WTC11 (cell line): ENCODE results near the gene ATAD3C. TPM values are rescaled to one million over a fixed set of nuclear protein-coding genes. Genes with fewer than 3 reads are reported as not detected.

Experiments
- ATAC-seq: fragments of 200-7000 bp; cut with Tn5 transposase; 2 replicates; pipeline ENCODE4 v1.10.0; 2021; ENCODE audit warnings: mild to moderate bottlenecking, moderate library complexity
- CTCF ChIA-PET: fragments of 300-600 bp; sonication (Branson Sonifier 250); formaldehyde crosslinking; loops from one replicate; lab custom pipeline; 2021; ENCODE audit warnings: antibody characterized with exemption; lab: Charles Lee
- POLR2A ChIA-PET: fragments of 350-600 bp; sonication (Branson Sonifier 250); formaldehyde crosslinking; loops from one replicate; lab custom pipeline; 2021; ENCODE audit warnings: antibody characterized with exemption; lab: Charles Lee
- DNase-seq: peaks from one replicate; pipeline ENCODE4 v3.0.0; 2021; ENCODE audit warnings: low spot score
- H3K27ac Mint-ChIP-seq: 2 replicates; pipeline ENCODE4 v1.8.0; 2021; ENCODE audit warnings: mixed read lengths
- H3K27me3 Mint-ChIP-seq: 2 replicates; pipeline ENCODE4 v1.8.0; 2021; ENCODE audit warnings: low read depth, mild to moderate bottlenecking, moderate library complexity, mixed read lengths
- H3K36me3 Mint-ChIP-seq: 2 replicates; pipeline ENCODE4 v1.8.0; 2021; ENCODE audit warnings: mixed read lengths
- H3K4me1 Mint-ChIP-seq: 2 replicates; pipeline ENCODE4 v1.8.0; 2022; ENCODE audit warnings: mixed read lengths
- H3K4me3 Mint-ChIP-seq: 2 replicates; pipeline ENCODE4 v1.8.0; 2021; ENCODE audit warnings: mild to moderate bottlenecking, moderate library complexity, mixed read lengths
- H3K9me3 Mint-ChIP-seq: 2 replicates; pipeline ENCODE4 v1.8.0; 2021; ENCODE audit warnings: mixed read lengths
- ATF2 ChIP-seq: sonication (generic); formaldehyde crosslinking; IDR thresholded peaks from 2 replicates; pipeline ENCODE4 v1.8.1; 2022; ENCODE audit warnings: low read depth, missing genetic modification reagents, borderline replicate concordance
- ATF6 ChIP-seq: sonication (generic); formaldehyde crosslinking; IDR thresholded peaks from 2 replicates; pipeline ENCODE4 v1.8.1; 2023; ENCODE audit warnings: mild to moderate bottlenecking, missing genetic modification reagents
- CTCF ChIP-seq: fragments of 200-600 bp; IDR thresholded peaks from 2 replicates; pipeline ENCODE4 v1.8.0; 2022; ENCODE audit warnings: antibody characterized with exemption
- E2F5 ChIP-seq: sonication (generic); formaldehyde crosslinking; IDR thresholded peaks from 2 replicates; pipeline ENCODE4 v1.8.1; 2022; ENCODE audit warnings: mild to moderate bottlenecking, moderate library complexity, missing genetic modification reagents
- EMX1 ChIP-seq: fragments of 250-450 bp; sonication (Bioruptor Pico); IDR thresholded peaks from 2 replicates; pipeline ENCODE4 v1.8.0; 2021; ENCODE audit warnings: mild to moderate bottlenecking
- FOXP1 ChIP-seq: sonication (generic); formaldehyde crosslinking; IDR thresholded peaks from 2 replicates; pipeline ENCODE4 v1.8.0; 2022; ENCODE audit warnings: missing genetic modification reagents, mild to moderate bottlenecking, moderate library complexity, borderline replicate concordance
- GTF2I ChIP-seq: fragments of 250-450 bp; sonication (Bioruptor Pico); conservative IDR thresholded peaks from 2 replicates; pipeline ENCODE4 v1.4.0; 2021; ENCODE audit warnings: mild to moderate bottlenecking
- HMGXB4 ChIP-seq: sonication (generic); formaldehyde crosslinking; IDR thresholded peaks from 2 replicates; pipeline ENCODE4 v1.8.1; 2023; ENCODE audit warnings: mild to moderate bottlenecking, moderate library complexity, missing genetic modification reagents
- KAT7 ChIP-seq: sonication (generic); formaldehyde crosslinking; IDR thresholded peaks from 2 replicates; pipeline ENCODE4 v1.8.1; 2023; ENCODE audit warnings: missing genetic modification reagents, mild to moderate bottlenecking, borderline replicate concordance
- NFATC4 ChIP-seq: fragments of 250-450 bp; sonication (Bioruptor Pico); IDR thresholded peaks from 2 replicates; pipeline ENCODE4 v1.9.0; 2021; ENCODE audit warnings: mild to moderate bottlenecking
- PRRX2 ChIP-seq: fragments of 250-450 bp; sonication (Bioruptor Pico); IDR thresholded peaks from 2 replicates; pipeline ENCODE4 v1.8.0; 2021; ENCODE audit warnings: mild to moderate bottlenecking
- RORB ChIP-seq: fragments of 250-450 bp; sonication (Bioruptor Pico); IDR thresholded peaks from 2 replicates; pipeline ENCODE4 v1.9.0; 2021; ENCODE audit warnings: mild to moderate bottlenecking
- SP1 ChIP-seq: sonication (generic); formaldehyde crosslinking; conservative IDR thresholded peaks from 2 replicates; pipeline ENCODE4 v1.8.1; 2022; ENCODE audit warnings: missing genetic modification reagents
- STAT6 ChIP-seq: sonication (generic); formaldehyde crosslinking; conservative IDR thresholded peaks from 2 replicates; pipeline ENCODE4 v1.8.1; 2023; ENCODE audit warnings: mild to moderate bottlenecking, low read depth, missing genetic modification reagents, moderate library complexity
- TEAD1 ChIP-seq: sonication (generic); formaldehyde crosslinking; IDR thresholded peaks from 2 replicates; pipeline ENCODE4 v1.8.0; 2022; ENCODE audit warnings: mild to moderate bottlenecking, missing genetic modification reagents
- ZNF121 ChIP-seq: sonication (generic); formaldehyde crosslinking; IDR thresholded peaks from 2 replicates; pipeline ENCODE4 v1.8.0; 2023; ENCODE audit warnings: missing genetic modification reagents
- ZNF396 ChIP-seq: fragments of 250-450 bp; sonication (Bioruptor Pico); IDR thresholded peaks from 2 replicates; pipeline ENCODE4 v1.8.0; 2021; ENCODE audit warnings: mild to moderate bottlenecking, moderate library complexity, borderline replicate concordance
- ZNF425 ChIP-seq: fragments of 250-450 bp; sonication (Bioruptor Pico); conservative IDR thresholded peaks from 2 replicates; pipeline ENCODE4 v1.9.0; 2021; ENCODE audit warnings: mild to moderate bottlenecking
- ZNF671 ChIP-seq: fragments of 250-450 bp; sonication (Bioruptor Pico); IDR thresholded peaks from 2 replicates; pipeline ENCODE4 v1.8.0; 2021; ENCODE audit warnings: mild to moderate bottlenecking
- total RNA-seq: library from RNA; stranded (reverse); gene quantifications from 3 replicates; pipeline ENCODE4 v1.2.3, GENCODE V29; 2021

Gene ATAD3C
- total RNA-seq, 1 experiment from 2014 or later = 0.61 TPM

- TF ChIP-seq GTF2I (CRISPR knock-in tag) (no peak), SP1 (no peak), STAT6 (no peak), TEAD1 (CRISPR knock-in tag) (no peak), ZNF425 (CRISPR knock-in tag) (no peak), FOXP1 (no peak), EMX1 (CRISPR knock-in tag) (no peak), ZNF396 (CRISPR knock-in tag) (no peak), ZNF671 (CRISPR knock-in tag) (no peak), ZNF121 (no peak), PRRX2 (no peak), RORB (no peak), ATF2 (no peak)
- TF ChIP-seq, all 79 proteins: peak for 0
Observed at GRCh38 chr1:1440262-1441001, 9.1 kb upstream of the ATAD3C start (continued).

- no peak overlapping the region for H3K27ac Mint-ChIP-seq
- H3K27me3 Mint-ChIP-seq = peaks cover 2% of the 10 kb centered on the region
- peaks cover 5% of the 10 kb centered on the region; the same call in 1 of the 2 replicates for H3K4me1 Mint-ChIP-seq
- DNase-seq (peak; percentile 71), ATAC-seq (peak; percentile 75)
- no peaks in the 10 kb centered on the region for H3K36me3 Mint-ChIP-seq
- no peak overlapping the region for H3K4me3 Mint-ChIP-seq
- CTCF ChIA-PET = interaction anchor here (0.7 to 1.9 kb wide), 16 partner anchors 9 to 94 kb away, joined by 3 to 11 read pairs (median 4); partner anchors contain the start of genes CCNL2 and MRPL20
- POLR2A ChIA-PET = interaction anchor here (1.1 kb wide), 1 partner anchor 9 kb away, joined by 5 read pairs; no protein-coding TSS in a partner anchor
- peak; percentile 23; the same call in 1 of the 2 replicates for TF ChIP-seq E2F5 (CRISPR knock-in tag)
- 0 out of 2 replicates have a peak, but pooled peaks have one; percentile 37 for TF ChIP-seq HMGXB4 (CRISPR knock-in tag)
- no peak for TF ChIP-seq KAT7
- peak; percentile 75 for TF ChIP-seq CTCF
- no peak for TF ChIP-seq ATF6 (CRISPR knock-in tag)
- TF ChIP-seq NFATC4 = no peak
- no peaks in the 10 kb centered on the region for H3K9me3 Mint-ChIP-seq
Observed at GRCh38 chr1:1441002-1441888, 8.2 kb upstream of the ATAD3C start.
